ENCODE results near the gene MAP2K5. TPM values are rescaled to one million over a fixed set of nuclear protein-coding genes. Genes with fewer than 3 reads are reported as not detected.

The MAP2K5 gene
- total RNA-seq, 1 donor from 2014 or later, result 1.1 TPM

GRCh38 chr15:67770358-67770628, 227.8 kb downstream of the MAP2K5 start:
- no peak for TF ChIP-seq CTCF (IDR thresholded peaks at IDR 0.05)
- intact Hi-C loops (cut with DNase I), result no loop called here

GRCh38 chr15:67771189-67771800, 228.8 kb downstream of the MAP2K5 start:
- DNase-seq (ENCODE audit: low spot score in 2 of 2), result no peak
- Histone ChIP-seq H3K27ac (no peak overlapping the region), H3K27me3 (no peaks in the 10 kb centered on the region), H3K9me3 (no peaks in the 10 kb centered on the region), H3K36me3 (peaks cover 0 to 4% of the 10 kb centered on the region in 2 donors), H3K4me1 (no peaks in the 10 kb centered on the region), H3K4me3 (no peak overlapping the region)
- intact Hi-C loops (cut with DNase I), result no loop called here
- TF ChIP-seq CTCF (IDR thresholded peaks at IDR 0.05), result no peak

More at GRCh38 chr15:67770358-67770628, 227.8 kb downstream of the MAP2K5 start:
- H3K4me3 ChIP-seq, result no peak overlapping the region
- peaks cover 0 to 4% of the 10 kb centered on the region in 2 donors for H3K36me3 ChIP-seq
- H3K27me3 ChIP-seq, result no peaks in the 10 kb centered on the region
- no peak for DNase-seq (ENCODE audit: low spot score in 2 of 2)
- H3K4me1 ChIP-seq, result no peaks in the 10 kb centered on the region
- no peaks in the 10 kb centered on the region for H3K9me3 ChIP-seq
- no peak overlapping the region for H3K27ac ChIP-seq

GRCh38 chr15:67774626-67775025, 232.1 kb downstream of the MAP2K5 start:
- Histone ChIP-seq H3K4me3 (no peak overlapping the region), H3K4me1 (no peaks in the 10 kb centered on the region), H3K9me3 (no peaks in the 10 kb centered on the region), H3K27me3 (no peaks in the 10 kb centered on the region), H3K27ac (no peak overlapping the region), H3K36me3 (peaks cover 0 to under 1% of the 10 kb centered on the region in 2 donors)
- intact Hi-C loops (cut with DNase I), result no loop called here
- TF ChIP-seq CTCF (IDR thresholded peaks at IDR 0.05), result no peak
- DNase-seq (ENCODE audit: low spot score in 2 of 2), result no peak

GRCh38 chr15:67775250-67775649, 232.7 kb downstream of the MAP2K5 start:
- H3K4me1 ChIP-seq, result no peaks in the 10 kb centered on the region
- no peaks in the 10 kb centered on the region for H3K36me3 ChIP-seq
- no peak for DNase-seq (ENCODE audit: low spot score in 2 of 2)
- no peak overlapping the region for H3K27ac ChIP-seq
- intact Hi-C loops (cut with DNase I), result no loop called here
- TF ChIP-seq CTCF (IDR thresholded peaks at IDR 0.05), result no peak
- H3K4me3 ChIP-seq, result no peak overlapping the region
- H3K27me3 ChIP-seq, result no peaks in the 10 kb centered on the region
- H3K9me3 ChIP-seq, result no peaks in the 10 kb centered on the region

- no peak for TF ChIP-seq CTCF (IDR thresholded peaks at IDR 0.05)
- H3K9me3 ChIP-seq, result no peaks in the 10 kb centered on the region
- intact Hi-C loops (cut with DNase I), result no loop called here
These were observed 233.5 kb downstream of the MAP2K5 start for GRCh38 chr15:67775998-67776397.

GRCh38 chr15:67776600-67776999, 234.1 kb downstream of the MAP2K5 start:
- no peak for DNase-seq (ENCODE audit: low spot score in 2 of 2)
- Histone ChIP-seq H3K4me1 (no peaks in the 10 kb centered on the region), H3K36me3 (no peaks in the 10 kb centered on the region), H3K9me3 (no peaks in the 10 kb centered on the region), H3K4me3 (no peak overlapping the region), H3K27me3 (no peaks in the 10 kb centered on the region), H3K27ac (no peak overlapping the region)
- intact Hi-C loops (cut with DNase I), result no loop called here
- no peak for TF ChIP-seq CTCF (IDR thresholded peaks at IDR 0.05)

More at GRCh38 chr15:67775998-67776397, 233.5 kb downstream of the MAP2K5 start:
- no peaks in the 10 kb centered on the region for H3K36me3 ChIP-seq
- no peak overlapping the region for H3K4me3 ChIP-seq
- no peak overlapping the region for H3K27ac ChIP-seq
- no peaks in the 10 kb centered on the region for H3K4me1 ChIP-seq
- DNase-seq (ENCODE audit: low spot score in 2 of 2), result no peak
- no peaks in the 10 kb centered on the region for H3K27me3 ChIP-seq

Data from ascending aorta (tissue), 2 donors.